Natural killer cell (primary cell): ENCODE results near the gene RAD51B. TPM values are rescaled to one million over a fixed set of nuclear protein-coding genes. Genes with fewer than 3 reads are reported as not detected.

ENCODE experiments used
- ATAC-seq, 3 donors: fragments of 150-1000 bp in 2 of 3; fragments of 200-7000 bp in 1 of 3; cut with Tn5 transposase; 1 replicate in 1 of 3; 2 replicates in 2 of 3; pipeline ENCODE4 v1.10.0; 2021; ENCODE audit warnings: mild to moderate bottlenecking in 2 of 3, moderate library complexity in 2 of 3
- DNase-seq, 2 donors: peaks; one replicate each; pipeline versions ENCODE4 v3.0.0 to v3.0.0-alpha.2; 2013 to 2021; ENCODE audit warnings: mixed read lengths in 1 of 2
- H3K27ac ChIP-seq: one replicate; pipeline ENCODE4 v1.5.1; 2013; ENCODE audit warnings: mild to moderate bottlenecking, low read length
- H3K27me3 ChIP-seq: one replicate; pipeline ENCODE4 v1.6.1; 2013; ENCODE audit warnings: low read length; ENCODE audit not compliant: control insufficient read depth, insufficient read depth
- H3K36me3 ChIP-seq: one replicate; pipeline ENCODE4 v1.6.1; 2013; ENCODE audit warnings: low read length; ENCODE audit not compliant: control insufficient read depth, insufficient read depth
- H3K4me1 ChIP-seq: one replicate; pipeline ENCODE4 v1.6.1; 2013; ENCODE audit warnings: low read length; ENCODE audit not compliant: control insufficient read depth, insufficient read depth
- H3K4me3 ChIP-seq: one replicate; pipeline ENCODE4 v1.5.1; 2013; ENCODE audit warnings: low read length
- H3K9me3 ChIP-seq: one replicate; pipeline ENCODE4 v1.6.1; 2013; ENCODE audit warnings: low read length; ENCODE audit not compliant: control insufficient read depth, insufficient read depth
- H3K27ac Mint-ChIP-seq, 2 donors: one replicate each; pipeline ENCODE4 v1.8.0; 2022; ENCODE audit warnings: mild to moderate bottlenecking in 2 of 2, mixed read lengths in 2 of 2, moderate library complexity in 1 of 2
- H3K27me3 Mint-ChIP-seq, 2 donors: one replicate each; pipeline ENCODE4 v1.8.0; 2022; ENCODE audit warnings: low read depth in 2 of 2, mixed read lengths in 2 of 2
- H3K36me3 Mint-ChIP-seq: one replicate; pipeline ENCODE4 v1.8.0; 2022; ENCODE audit warnings: mixed read lengths
- H3K4me1 Mint-ChIP-seq, 2 donors: one replicate each; pipeline ENCODE4 v1.8.0; 2022; ENCODE audit warnings: mixed read lengths in 2 of 2
- H3K4me3 Mint-ChIP-seq: one replicate; pipeline ENCODE4 v1.8.0; 2022; ENCODE audit warnings: mild to moderate bottlenecking, moderate library complexity, mixed read lengths
- H3K9me3 Mint-ChIP-seq, 2 donors: one replicate each; pipeline ENCODE4 v1.8.0; 2022; ENCODE audit warnings: mixed read lengths in 2 of 2
- WGBS: methylation state at CpG from one replicate; pipeline ENCODE4 v1.1.7; 2013; ENCODE audit warnings: missing lambda C conversion rate; ENCODE audit not compliant: insufficient coverage; 5-methylcytosine and 5-hydroxymethylcytosine counted together
- intact Hi-C: fragments of 100-400 bp; cut with micrococcal nuclease; formaldehyde crosslinking; loops from one replicate; pipeline ENCODE4 v1.14.2; 2022
- total RNA-seq, 4 donors: library from RNA; stranded (reverse); fragments of 120-200 nt in 1 of 4; gene quantifications; one replicate each; pipeline versions ENCODE4 v1.2.3 to v1.2.4, GENCODE V29; 2013 to 2022
- TF ChIP-seq, protein P1 (sequence below): fragments of 200-600 bp; IDR thresholded peaks from one replicate; pipeline ENCODE4 v1.8.0; 2022; ENCODE audit warnings: antibody characterized with exemption

RAD51B gene
- total RNA-seq, 3 donors from 2014 or later (not counting 1 experiment from before 2014, with no cell fraction given): 28.1 to 37.6 (median 28.6) TPM

DNA sequence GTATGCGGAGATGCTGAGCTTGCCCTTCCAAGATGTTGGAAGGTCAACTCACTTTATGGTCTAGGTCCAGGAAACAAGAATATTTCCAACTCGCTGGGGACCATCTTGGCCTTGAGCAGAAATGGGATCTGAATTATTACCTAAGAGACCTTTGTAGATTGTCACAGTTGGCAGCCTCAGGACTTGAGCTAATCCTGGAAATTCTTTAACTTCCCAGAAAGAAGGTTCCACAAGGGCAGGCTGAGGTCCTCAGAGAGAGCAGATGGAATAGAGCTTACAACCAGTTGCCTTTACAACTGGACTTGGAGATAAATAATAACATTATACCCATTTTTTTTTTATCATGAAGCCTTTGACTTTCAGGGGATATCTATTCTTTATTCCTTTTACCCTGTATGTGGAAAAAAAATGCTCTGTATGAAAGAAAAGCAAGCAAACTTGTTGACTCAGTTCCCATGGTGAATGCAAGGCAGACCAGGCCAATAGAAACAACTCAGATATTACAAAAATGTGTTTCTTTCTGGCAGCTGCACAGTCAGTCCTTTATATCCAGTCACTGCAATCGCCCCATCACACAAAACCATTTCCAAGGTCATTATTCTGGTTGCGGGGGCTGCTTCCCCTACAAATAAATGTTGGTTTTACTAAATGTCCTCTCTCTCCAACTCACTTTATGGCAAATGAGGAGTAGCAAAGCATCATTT is 571.9 kb downstream of the RAD51B start:
- Mint-ChIP-seq H3K27ac (no peak overlapping the region), H3K4me3 (no peak overlapping the region), H3K4me1 (peaks cover 0 to 2% of the 10 kb centered on the region in 2 donors), H3K27me3 (no peaks in the 10 kb centered on the region), H3K36me3 (no peaks in the 10 kb centered on the region), H3K9me3 (no peaks in the 10 kb centered on the region)
- ATAC-seq: no peak
- H3K4me1 ChIP-seq: no peaks in the 10 kb centered on the region
- WGBS: 89% methylated on average over 3 of the region's 4 CpGs
- H3K9me3 ChIP-seq: no peaks in the 10 kb centered on the region
- no peak for DNase-seq
- H3K27ac ChIP-seq: no peak overlapping the region
- no peaks in the 10 kb centered on the region for H3K27me3 ChIP-seq
- no peaks in the 10 kb centered on the region for H3K36me3 ChIP-seq
- H3K4me3 ChIP-seq: no peak overlapping the region
- intact Hi-C loops: no loop called here
- TF ChIP-seq, protein P1, sequence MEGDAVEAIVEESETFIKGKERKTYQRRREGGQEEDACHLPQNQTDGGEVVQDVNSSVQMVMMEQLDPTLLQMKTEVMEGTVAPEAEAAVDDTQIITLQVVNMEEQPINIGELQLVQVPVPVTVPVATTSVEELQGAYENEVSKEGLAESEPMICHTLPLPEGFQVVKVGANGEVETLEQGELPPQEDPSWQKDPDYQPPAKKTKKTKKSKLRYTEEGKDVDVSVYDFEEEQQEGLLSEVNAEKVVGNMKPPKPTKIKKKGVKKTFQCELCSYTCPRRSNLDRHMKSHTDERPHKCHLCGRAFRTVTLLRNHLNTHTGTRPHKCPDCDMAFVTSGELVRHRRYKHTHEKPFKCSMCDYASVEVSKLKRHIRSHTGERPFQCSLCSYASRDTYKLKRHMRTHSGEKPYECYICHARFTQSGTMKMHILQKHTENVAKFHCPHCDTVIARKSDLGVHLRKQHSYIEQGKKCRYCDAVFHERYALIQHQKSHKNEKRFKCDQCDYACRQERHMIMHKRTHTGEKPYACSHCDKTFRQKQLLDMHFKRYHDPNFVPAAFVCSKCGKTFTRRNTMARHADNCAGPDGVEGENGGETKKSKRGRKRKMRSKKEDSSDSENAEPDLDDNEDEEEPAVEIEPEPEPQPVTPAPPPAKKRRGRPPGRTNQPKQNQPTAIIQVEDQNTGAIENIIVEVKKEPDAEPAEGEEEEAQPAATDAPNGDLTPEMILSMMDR: no peak

DNA sequence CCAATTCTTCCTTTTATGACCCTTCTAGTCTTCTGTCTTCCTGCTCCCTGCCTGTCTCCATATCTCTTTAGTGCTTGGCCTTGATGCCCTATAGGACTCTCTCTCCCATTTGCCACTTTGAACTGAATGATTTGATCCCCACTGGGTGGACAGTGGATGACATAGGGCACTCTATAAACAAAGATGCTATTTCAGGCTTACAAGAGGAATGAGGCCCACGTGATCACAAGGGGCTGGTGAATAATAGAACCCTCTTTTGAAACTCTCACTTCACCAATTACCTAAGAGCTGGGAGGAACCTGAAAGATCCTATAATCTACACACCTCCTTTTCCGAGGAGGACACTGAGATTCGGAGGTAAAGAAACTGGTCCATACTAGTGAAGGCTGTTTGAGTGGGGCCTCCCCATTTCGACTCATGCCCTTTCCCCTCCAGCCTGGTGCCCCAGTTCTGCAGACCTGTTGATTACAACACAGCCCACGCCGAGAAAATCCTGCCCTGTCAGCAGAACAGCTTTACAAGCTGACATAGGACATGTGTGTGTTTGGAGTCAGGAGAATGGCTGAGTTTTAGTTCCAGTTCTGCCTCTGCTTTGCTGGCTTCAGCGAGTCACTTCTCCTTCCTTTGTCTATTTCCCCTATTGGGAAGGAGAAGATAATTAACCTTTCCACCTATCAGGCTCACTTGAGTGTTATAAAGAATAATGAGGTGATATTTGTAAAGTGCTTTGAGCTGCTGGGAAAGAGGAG is 573.0 kb downstream of the RAD51B start:
- Mint-ChIP-seq H3K27me3 (no peaks in the 10 kb centered on the region), H3K4me1 (no peaks in the 10 kb centered on the region), H3K27ac (no peak overlapping the region), H3K4me3 (no peak overlapping the region), H3K36me3 (no peaks in the 10 kb centered on the region), H3K9me3 (no peaks in the 10 kb centered on the region)
- no peak overlapping the region for H3K4me3 ChIP-seq
- no peak overlapping the region for H3K27ac ChIP-seq
- ATAC-seq (no peak), DNase-seq (no peak)
- intact Hi-C loops: no loop called here
- WGBS: 62% methylated on average over 6 of the region's 7 CpGs
- TF ChIP-seq, protein P1: no peak
- H3K36me3 ChIP-seq: no peaks in the 10 kb centered on the region
- H3K27me3 ChIP-seq: no peaks in the 10 kb centered on the region
- H3K4me1 ChIP-seq: peaks cover 3% of the 10 kb centered on the region
- no peaks in the 10 kb centered on the region for H3K9me3 ChIP-seq

DNA sequence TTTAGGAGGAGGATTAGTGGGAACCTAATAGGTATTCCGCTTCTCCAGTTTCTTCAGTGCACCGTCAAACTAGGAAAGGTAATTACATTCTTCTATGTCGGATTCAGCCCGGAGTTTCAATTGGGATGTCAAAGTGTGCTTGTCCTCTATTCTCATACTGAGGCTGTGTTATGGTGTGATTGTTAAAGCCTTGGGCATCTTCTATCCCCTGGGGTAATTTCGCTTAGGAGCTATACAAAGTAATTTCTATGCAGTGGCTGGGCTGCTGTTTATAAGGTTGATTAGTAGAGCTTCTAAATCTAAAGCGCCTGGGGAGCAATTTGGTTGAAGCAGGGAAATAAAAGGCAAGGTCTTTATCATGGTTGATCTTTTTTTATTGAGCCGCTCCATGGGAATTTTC is 573.7 kb downstream of the RAD51B start:
- no peaks in the 10 kb centered on the region for H3K9me3 Mint-ChIP-seq
- no peak overlapping the region for H3K4me3 ChIP-seq
- H3K4me1 ChIP-seq: peaks cover 10% of the 10 kb centered on the region
- no peak for ATAC-seq
- no peaks in the 10 kb centered on the region for H3K36me3 ChIP-seq
- no peaks in the 10 kb centered on the region for H3K27me3 ChIP-seq
- TF ChIP-seq, protein P1: no peak
- no peaks in the 10 kb centered on the region for H3K9me3 ChIP-seq
- DNase-seq: no peak
- H3K4me1 Mint-ChIP-seq: no peaks in the 10 kb centered on the region
- intact Hi-C loops: no loop called here
- H3K36me3 Mint-ChIP-seq: no peaks in the 10 kb centered on the region
- no peak overlapping the region for H3K4me3 Mint-ChIP-seq
- WGBS: 90% methylated on average over 7 of the region's 7 CpGs
- no peak overlapping the region for H3K27ac Mint-ChIP-seq
- H3K27me3 Mint-ChIP-seq: no peaks in the 10 kb centered on the region
- H3K27ac ChIP-seq: no peak overlapping the region
